ENCODE measurements around the gene DNAJC5. TPM values are rescaled to one million over a fixed set of nuclear protein-coding genes. Genes with fewer than 3 reads are reported as not detected.
A peak's percentile ranks its signal among the peaks of the same experiment; 100 is the strongest.

DNAJC5 gene, protein sequence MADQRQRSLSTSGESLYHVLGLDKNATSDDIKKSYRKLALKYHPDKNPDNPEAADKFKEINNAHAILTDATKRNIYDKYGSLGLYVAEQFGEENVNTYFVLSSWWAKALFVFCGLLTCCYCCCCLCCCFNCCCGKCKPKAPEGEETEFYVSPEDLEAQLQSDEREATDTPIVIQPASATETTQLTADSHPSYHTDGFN
- total RNA-seq = 10 to 100 TPM; 47.5 to 83.1 (median 65.4) TPM
- polyA plus RNA-seq = 10 to 100 TPM; 12.7 to 32.3 (median 15.2) TPM
- long read RNA-seq, donor 1, full-length matches to known transcripts = 8 of 8 reads
- long read RNA-seq, donor 1, partial matches to known transcripts = 0 of 8 reads
- long read RNA-seq, donor 1, other reads (novel, unspliced or antisense) = 0 of 8 reads
- long read RNA-seq, donor 2, full-length matches to known transcripts = 9 of 23 reads
- long read RNA-seq, donor 2, partial matches to known transcripts = 14 of 23 reads
- long read RNA-seq, donor 2, other reads (novel, unspliced or antisense) = 0 of 23 reads

DNA sequence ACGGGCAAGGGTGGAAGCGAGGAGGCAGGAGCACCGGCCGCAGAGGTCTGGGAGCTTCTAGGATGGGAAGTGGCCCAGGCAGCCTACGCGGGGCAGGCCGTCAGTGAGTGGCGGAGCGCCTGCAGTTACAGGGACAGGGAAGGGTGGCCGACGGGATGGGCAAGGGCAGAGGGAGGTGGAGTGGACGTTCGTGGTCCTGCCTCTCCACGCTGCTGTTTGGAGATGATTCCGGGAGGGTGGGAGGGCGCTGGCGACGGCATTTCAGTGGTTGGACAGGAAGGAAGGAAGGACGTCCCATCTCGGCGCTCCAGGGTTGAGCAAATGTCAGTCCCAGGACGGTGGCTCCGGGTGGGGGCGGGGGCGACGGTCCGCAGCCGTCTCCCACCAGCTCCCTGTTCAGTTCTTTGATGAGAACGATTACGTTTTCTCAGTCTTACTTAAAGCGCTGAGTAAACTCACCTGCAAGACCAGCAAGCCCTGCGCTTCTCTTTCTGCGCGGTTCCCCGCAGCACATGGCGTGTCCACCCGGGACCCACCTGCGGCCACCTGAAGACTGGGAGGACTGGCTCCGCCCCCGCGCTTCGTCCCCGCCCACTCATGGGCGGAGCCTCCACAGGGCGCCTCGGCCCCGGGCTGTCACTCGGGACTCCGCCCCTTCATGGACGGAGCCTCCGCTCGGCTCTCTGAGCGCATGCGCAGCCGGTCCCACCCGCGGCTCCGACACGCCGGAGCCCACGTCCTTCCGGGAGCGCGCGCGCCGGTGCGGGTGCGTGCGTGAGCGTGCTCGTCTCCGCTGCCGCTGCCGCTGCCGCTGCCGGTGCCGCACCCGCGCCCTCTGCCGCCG lies at the start of gene DNAJC5:
DNAJC5 (plus strand) TSS at position 769 of the 844 bp plus-strand sequence. CDS start 33,220 bp downstream, outside the sequence.
- H3K27ac ChIP-seq = peak within 1 kb of the TSS; percentile 79 to 97 (median 90)
- H3K4me3 ChIP-seq = peak within 1 kb of the TSS; percentile 45 to 87 (median 56)
- TF ChIP-seq POLR2AphosphoS5 (IDR thresholded peaks at IDR 0.05) (peak; percentile 74 to 89 (median 84)), POLR2A (IDR thresholded peaks at IDR 0.05) (peak in 1 of 3 donors; percentile 66)
- TF ChIP-seq, protein P1, sequence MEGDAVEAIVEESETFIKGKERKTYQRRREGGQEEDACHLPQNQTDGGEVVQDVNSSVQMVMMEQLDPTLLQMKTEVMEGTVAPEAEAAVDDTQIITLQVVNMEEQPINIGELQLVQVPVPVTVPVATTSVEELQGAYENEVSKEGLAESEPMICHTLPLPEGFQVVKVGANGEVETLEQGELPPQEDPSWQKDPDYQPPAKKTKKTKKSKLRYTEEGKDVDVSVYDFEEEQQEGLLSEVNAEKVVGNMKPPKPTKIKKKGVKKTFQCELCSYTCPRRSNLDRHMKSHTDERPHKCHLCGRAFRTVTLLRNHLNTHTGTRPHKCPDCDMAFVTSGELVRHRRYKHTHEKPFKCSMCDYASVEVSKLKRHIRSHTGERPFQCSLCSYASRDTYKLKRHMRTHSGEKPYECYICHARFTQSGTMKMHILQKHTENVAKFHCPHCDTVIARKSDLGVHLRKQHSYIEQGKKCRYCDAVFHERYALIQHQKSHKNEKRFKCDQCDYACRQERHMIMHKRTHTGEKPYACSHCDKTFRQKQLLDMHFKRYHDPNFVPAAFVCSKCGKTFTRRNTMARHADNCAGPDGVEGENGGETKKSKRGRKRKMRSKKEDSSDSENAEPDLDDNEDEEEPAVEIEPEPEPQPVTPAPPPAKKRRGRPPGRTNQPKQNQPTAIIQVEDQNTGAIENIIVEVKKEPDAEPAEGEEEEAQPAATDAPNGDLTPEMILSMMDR (IDR thresholded peaks at IDR 0.05 in 8 of 11, conservative IDR thresholded peaks at IDR 0.05 in 3 of 11) = peak in 3 of 11 experiments; percentile 6 to 22 (median 22)
- H3K27me3 ChIP-seq (replicated peaks in 1 of 7) = no peaks in the 10 kb centered on the region
- peaks cover 17 to 68% (median 47%) of the 10 kb centered on the region in 6 donors for H3K4me1 ChIP-seq
- H3K9me3 ChIP-seq = no peaks in the 10 kb centered on the region
- H3K36me3 ChIP-seq = peaks cover 0 to 60% (median 21%) of the 10 kb centered on the region in 6 donors
- intact Hi-C loops (cut with DNase I; ENCODE audit: low total_unique reads) = no loop called here
- WGBS, 5 donors = 2 to 7% (median 3%) methylated on average over 37 to 82 of the region's 82 CpGs
- DNase-seq = peak; percentile 99

DNA sequence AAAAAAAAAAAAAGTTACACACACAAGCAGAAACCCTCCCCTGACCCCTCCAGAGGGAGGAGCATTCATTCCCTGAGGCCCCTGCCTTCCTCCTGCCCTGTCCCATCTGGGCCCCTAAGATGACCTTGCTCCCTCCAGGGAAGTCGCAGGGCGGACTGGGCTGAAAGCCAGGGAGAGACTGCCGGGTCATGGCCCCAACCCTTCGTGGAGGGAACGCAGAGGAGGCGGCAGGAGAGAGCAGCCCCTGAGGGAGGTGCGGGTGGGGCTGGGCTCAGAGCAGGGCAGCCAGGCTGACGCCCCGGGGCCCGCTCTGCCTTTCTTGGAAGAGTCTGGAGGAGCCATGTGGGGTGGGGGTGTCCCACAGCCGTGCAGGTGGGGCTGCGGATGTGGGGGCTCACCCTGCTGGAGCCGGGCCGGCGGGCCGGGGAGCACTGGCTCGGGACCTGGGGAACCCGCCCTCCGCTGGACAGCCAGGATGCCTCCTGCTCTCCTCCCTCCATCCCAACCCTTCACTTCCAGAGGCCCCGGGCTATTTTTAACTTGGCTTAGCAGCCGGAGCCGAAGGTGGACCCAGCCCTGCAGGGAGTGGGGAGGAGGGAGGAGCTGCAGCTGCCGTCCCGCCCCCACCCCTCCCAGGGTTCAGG lies 48.7 kb upstream of the DNAJC5 start:
- peak overlapping the region; percentile 42 to 86 (median 78) for H3K27ac ChIP-seq
- TF ChIP-seq POLR2AphosphoS5 (IDR thresholded peaks at IDR 0.05) (peak; percentile 74 to 83 (median 79)), POLR2A (IDR thresholded peaks at IDR 0.05) (no peak)
- no peaks in the 10 kb centered on the region for H3K9me3 ChIP-seq
- H3K4me3 ChIP-seq = peak overlapping the region in 2 of 8 donors; percentile 14 to 39
- intact Hi-C loops (cut with DNase I; ENCODE audit: low total_unique reads) = no loop called here
- peaks cover 18 to 79% (median 57%) of the 10 kb centered on the region in 6 donors for H3K4me1 ChIP-seq
- 3 to 11% (median 3%) methylated on average over 10 to 24 of the region's 24 CpGs for WGBS, 5 donors
- H3K27me3 ChIP-seq (replicated peaks in 1 of 7) = peaks cover 0 to 78% (median 18%) of the 10 kb centered on the region in 7 donors
- DNase-seq = peak; percentile 85
- H3K36me3 ChIP-seq = no peaks in the 10 kb centered on the region

DNA sequence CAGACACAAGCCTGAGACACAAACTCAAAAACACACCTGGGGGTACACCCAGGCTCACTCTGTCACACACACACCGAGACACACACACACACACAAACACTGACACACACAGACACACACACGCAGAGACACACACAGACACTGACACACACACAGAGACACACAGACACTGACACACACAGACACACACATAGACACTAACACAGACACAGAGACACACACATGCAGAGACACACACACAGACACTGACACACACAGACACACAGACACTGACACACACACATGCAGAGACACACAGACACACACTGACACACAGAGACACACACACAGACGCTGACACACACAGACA lies 48.1 kb upstream of the DNAJC5 start:
- intact Hi-C loops (cut with DNase I; ENCODE audit: low total_unique reads) = no loop called here
- peaks cover 18 to 77% (median 55%) of the 10 kb centered on the region in 6 donors for H3K4me1 ChIP-seq
- no peak for TF ChIP-seq POLR2A (IDR thresholded peaks at IDR 0.05)
- TF ChIP-seq POLR2AphosphoS5 (IDR thresholded peaks at IDR 0.05) = no peak
- TF ChIP-seq, protein P1 (IDR thresholded peaks at IDR 0.05 in 8 of 11, conservative IDR thresholded peaks at IDR 0.05 in 3 of 11) = no peak
- DNase-seq = no peak
- WGBS, 5 donors = 31 to 63% (median 46%) methylated on average over 2 to 3 of the region's 3 CpGs
- no peaks in the 10 kb centered on the region for H3K36me3 ChIP-seq
- H3K9me3 ChIP-seq = no peaks in the 10 kb centered on the region
- peak overlapping the region in 6 of 8 donors; percentile 69 to 86 (median 78) for H3K27ac ChIP-seq
- peaks cover 0 to 75% (median 18%) of the 10 kb centered on the region in 7 donors for H3K27me3 ChIP-seq (replicated peaks in 1 of 7)
- H3K4me3 ChIP-seq = no peak overlapping the region
